ENCODE data around the gene RABEP2. TPM values are rescaled to one million over a fixed set of nuclear protein-coding genes. Genes with fewer than 3 reads are reported as not detected.
"Not testable (repeated sequence)": the region's sequence is repeated elsewhere in the genome, so short reads cannot be mapped to it uniquely, and the experiment has no call there.

RABEP2 gene
- total and polyA plus RNA-seq, 10 donors, result 40.8 to 90.0 (median 53.1) TPM

DNA sequence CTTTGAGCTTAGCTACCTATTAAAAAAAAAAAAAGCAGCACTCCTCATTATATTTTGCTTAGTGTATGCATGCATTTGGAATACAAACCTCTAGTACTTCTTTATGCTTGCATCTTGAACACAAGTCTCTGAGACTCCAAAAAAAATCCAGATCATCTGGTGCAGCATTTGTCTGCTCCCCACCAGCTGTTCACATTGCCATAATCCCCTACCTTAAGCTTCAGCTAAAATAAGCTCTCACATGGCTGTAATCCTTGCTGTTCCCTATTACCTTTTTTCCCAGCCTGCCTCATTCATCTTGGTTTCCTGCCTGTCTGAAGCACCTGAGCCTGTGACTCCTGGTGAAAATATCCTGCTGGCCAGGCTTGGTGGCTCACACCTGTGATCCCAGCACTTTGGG is 18.2 kb upstream of the RABEP2 start:
- no peak for TF ChIP-seq POLR2AphosphoS5 (IDR thresholded peaks at IDR 0.05)
- TF ChIP-seq, protein P1, sequence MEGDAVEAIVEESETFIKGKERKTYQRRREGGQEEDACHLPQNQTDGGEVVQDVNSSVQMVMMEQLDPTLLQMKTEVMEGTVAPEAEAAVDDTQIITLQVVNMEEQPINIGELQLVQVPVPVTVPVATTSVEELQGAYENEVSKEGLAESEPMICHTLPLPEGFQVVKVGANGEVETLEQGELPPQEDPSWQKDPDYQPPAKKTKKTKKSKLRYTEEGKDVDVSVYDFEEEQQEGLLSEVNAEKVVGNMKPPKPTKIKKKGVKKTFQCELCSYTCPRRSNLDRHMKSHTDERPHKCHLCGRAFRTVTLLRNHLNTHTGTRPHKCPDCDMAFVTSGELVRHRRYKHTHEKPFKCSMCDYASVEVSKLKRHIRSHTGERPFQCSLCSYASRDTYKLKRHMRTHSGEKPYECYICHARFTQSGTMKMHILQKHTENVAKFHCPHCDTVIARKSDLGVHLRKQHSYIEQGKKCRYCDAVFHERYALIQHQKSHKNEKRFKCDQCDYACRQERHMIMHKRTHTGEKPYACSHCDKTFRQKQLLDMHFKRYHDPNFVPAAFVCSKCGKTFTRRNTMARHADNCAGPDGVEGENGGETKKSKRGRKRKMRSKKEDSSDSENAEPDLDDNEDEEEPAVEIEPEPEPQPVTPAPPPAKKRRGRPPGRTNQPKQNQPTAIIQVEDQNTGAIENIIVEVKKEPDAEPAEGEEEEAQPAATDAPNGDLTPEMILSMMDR (IDR thresholded peaks at IDR 0.05 in 8 of 11, conservative IDR thresholded peaks at IDR 0.05 in 3 of 11), result no peak
- no peak for TF ChIP-seq POLR2A (IDR thresholded peaks at IDR 0.05)
- Histone ChIP-seq H3K9me3 (no peaks in the 10 kb centered on the region), H3K27ac (peak overlapping the region in 1 of 8 donors; percentile 16), H3K27me3 (replicated peaks in 1 of 7) (no peaks in the 10 kb centered on the region), H3K4me1 (peaks cover 10 to 21% (median 17%) of the 10 kb centered on the region in 6 donors), H3K36me3 (peaks cover 0 to 11% (median 0%) of the 10 kb centered on the region in 6 donors), H3K4me3 (no peak overlapping the region)
- no peak for DNase-seq
- intact Hi-C loops (cut with DNase I; ENCODE audit: low total_unique reads), result no loop called here

GRCh38 chr16:28939825-28940224 is 14.8 kb upstream of the RABEP2 start:
- Histone ChIP-seq H3K4me1 (peaks cover 5 to 35% (median 21%) of the 10 kb centered on the region in 6 donors), H3K36me3 (peaks cover 0 to 44% (median 0%) of the 10 kb centered on the region in 6 donors)
- H3K27me3 ChIP-seq (replicated peaks in 1 of 7); H3K27ac ChIP-seq; intact Hi-C loops (cut with DNase I; ENCODE audit: low total_unique reads); H3K9me3 ChIP-seq; DNase-seq; H3K4me3 ChIP-seq: not testable (repeated sequence)
- WGBS, 5 donors, result 89 to 93% (median 92%) methylated on average over 7 of the region's 7 CpGs

DNA sequence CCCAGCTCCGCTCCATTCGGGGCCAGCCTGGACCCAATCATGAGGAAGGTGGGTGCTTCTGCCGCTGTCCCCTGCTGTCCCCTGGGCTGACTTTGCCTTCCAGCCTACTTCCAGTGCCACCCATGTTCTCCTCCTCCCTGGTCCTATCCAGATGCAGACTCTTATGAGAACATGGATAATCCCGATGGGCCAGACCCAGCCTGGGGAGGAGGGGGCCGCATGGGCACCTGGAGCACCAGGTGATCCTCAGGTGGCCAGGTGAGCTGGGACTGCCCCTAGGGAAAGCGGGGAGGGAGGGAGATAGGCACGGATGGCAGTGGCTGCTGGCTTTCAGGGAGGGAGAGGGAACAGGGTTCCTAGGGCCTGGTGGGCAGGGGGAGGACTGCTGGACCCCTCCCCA is 13.7 kb upstream of the RABEP2 start:
- Histone ChIP-seq H3K4me3 (no peak overlapping the region), H3K36me3 (peaks cover 0 to 53% (median 0%) of the 10 kb centered on the region in 6 donors), H3K27me3 (replicated peaks in 1 of 7) (no peaks in the 10 kb centered on the region), H3K27ac (no peak overlapping the region), H3K4me1 (peaks cover 5 to 40% (median 22%) of the 10 kb centered on the region in 6 donors), H3K9me3 (no peaks in the 10 kb centered on the region)
- no peak for DNase-seq
- intact Hi-C loops (cut with DNase I; ENCODE audit: low total_unique reads), result no loop called here
- TF ChIP-seq, protein P1 (IDR thresholded peaks at IDR 0.05 in 8 of 11, conservative IDR thresholded peaks at IDR 0.05 in 3 of 11), result no peak
- TF ChIP-seq POLR2AphosphoS5 (IDR thresholded peaks at IDR 0.05), result peak in 1 of 3 donors; percentile 56
- WGBS, 5 donors, result 87 to 94% (median 91%) methylated on average over 7 of the region's 7 CpGs

DNA sequence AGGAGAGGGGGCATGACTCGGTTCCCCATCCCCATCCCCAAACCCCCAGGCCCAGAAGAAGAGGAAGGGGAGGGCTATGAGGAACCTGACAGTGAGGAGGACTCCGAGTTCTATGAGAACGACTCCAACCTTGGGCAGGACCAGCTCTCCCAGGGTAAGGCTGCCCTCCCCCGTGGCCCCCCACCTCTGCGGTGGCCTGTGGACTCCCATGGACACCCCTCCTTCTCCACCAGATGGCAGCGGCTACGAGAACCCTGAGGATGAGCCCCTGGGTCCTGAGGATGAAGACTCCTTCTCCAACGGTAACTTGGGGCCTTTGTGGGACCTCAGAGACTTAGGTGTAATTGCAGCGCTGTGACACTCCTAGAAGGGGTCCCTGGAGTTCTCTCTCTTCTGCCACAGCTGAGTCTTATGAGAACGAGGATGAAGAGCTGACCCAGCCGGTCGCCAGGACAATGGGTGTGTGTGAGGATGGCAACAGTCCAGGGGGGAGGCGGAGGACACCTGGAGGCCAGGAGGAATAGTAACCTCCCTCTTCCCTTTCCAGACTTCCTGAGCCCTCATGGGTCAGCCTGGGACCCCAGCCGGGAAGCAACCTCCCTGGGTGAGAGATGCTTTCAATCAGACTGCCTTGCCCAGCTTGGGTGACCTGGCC is 12.3 kb upstream of the RABEP2 start:
- Histone ChIP-seq H3K27ac (peak overlapping the region in 1 of 8 donors; percentile 70), H3K4me1 (peaks cover 5 to 48% (median 22%) of the 10 kb centered on the region in 6 donors), H3K27me3 (replicated peaks in 1 of 7) (no peaks in the 10 kb centered on the region), H3K4me3 (no peak overlapping the region), H3K9me3 (no peaks in the 10 kb centered on the region), H3K36me3 (peaks cover 0 to 53% (median 0%) of the 10 kb centered on the region in 6 donors)
- 80 to 89% (median 84%) methylated on average over 8 to 14 of the region's 14 CpGs for WGBS, 5 donors
- intact Hi-C loops (cut with DNase I; ENCODE audit: low total_unique reads), result no loop called here
- DNase-seq, result no peak
- TF ChIP-seq POLR2A (IDR thresholded peaks at IDR 0.05) (no peak), POLR2AphosphoS5 (IDR thresholded peaks at IDR 0.05) (no peak)
- TF ChIP-seq, protein P1 (IDR thresholded peaks at IDR 0.05 in 8 of 11, conservative IDR thresholded peaks at IDR 0.05 in 3 of 11), result no peak
